ENCODE measurements around the gene KDM6A. TPM values are rescaled to one million over a fixed set of nuclear protein-coding genes. Genes with fewer than 3 reads are reported as not detected.

Gene KDM6A
- total RNA-seq, 1 donor from 2014 or later = 9.4 TPM

- peaks cover 7% of the 10 kb centered on the region for H3K4me1 ChIP-seq
Observed at GRCh38 chrX:44891642-44892041, 18.7 kb downstream of the KDM6A start.

GRCh38 chrX:44896876-44897186 lies 23.8 kb downstream of the KDM6A start:
- no peak for TF ChIP-seq CTCF (IDR thresholded peaks at IDR 0.05; ENCODE audit: borderline replicate concordance)
- Histone ChIP-seq H3K27me3 (ENCODE audit: low read depth) (no peaks in the 10 kb centered on the region), H3K36me3 (no peaks in the 10 kb centered on the region), H3K27ac (replicated peaks) (no peak overlapping the region), H3K4me3 (no peak overlapping the region), H3K9me3 (replicated peaks) (peaks cover 16% of the 10 kb centered on the region), H3K4me1 (peaks cover 21% of the 10 kb centered on the region)
- no peak for DNase-seq
- intact Hi-C loops (cut with micrococcal nuclease) = no loop called here

More at GRCh38 chrX:44891642-44892041, 18.7 kb downstream of the KDM6A start:
- H3K36me3 ChIP-seq = no peaks in the 10 kb centered on the region
- no peak overlapping the region for H3K4me3 ChIP-seq
- peaks cover 8% of the 10 kb centered on the region for H3K9me3 ChIP-seq (replicated peaks)
- no peak overlapping the region for H3K27ac ChIP-seq (replicated peaks)
- intact Hi-C loops (cut with micrococcal nuclease) = no loop called here
- TF ChIP-seq CTCF (IDR thresholded peaks at IDR 0.05; ENCODE audit: borderline replicate concordance) = no peak
- no peak for DNase-seq
- no peaks in the 10 kb centered on the region for H3K27me3 ChIP-seq (ENCODE audit: low read depth)

- H3K9me3 ChIP-seq (replicated peaks) = peaks cover 18% of the 10 kb centered on the region
- H3K4me1 ChIP-seq = peaks cover 21% of the 10 kb centered on the region
- intact Hi-C loops (cut with micrococcal nuclease) = no loop called here
- no peaks in the 10 kb centered on the region for H3K36me3 ChIP-seq
- TF ChIP-seq CTCF (IDR thresholded peaks at IDR 0.05; ENCODE audit: borderline replicate concordance) = no peak
- no peak overlapping the region for H3K27ac ChIP-seq (replicated peaks)
- H3K4me3 ChIP-seq = no peak overlapping the region
- H3K27me3 ChIP-seq (ENCODE audit: low read depth) = no peaks in the 10 kb centered on the region
- no peak for DNase-seq
Observed at GRCh38 chrX:44897539-44897938, 24.6 kb downstream of the KDM6A start.

GRCh38 chrX:44898411-44899221 lies 25.6 kb downstream of the KDM6A start:
- H3K36me3 ChIP-seq = no peaks in the 10 kb centered on the region
- no peak overlapping the region for H3K27ac ChIP-seq (replicated peaks)
- no peak for TF ChIP-seq CTCF (IDR thresholded peaks at IDR 0.05; ENCODE audit: borderline replicate concordance)
- no peak for DNase-seq
- H3K4me3 ChIP-seq = no peak overlapping the region
- intact Hi-C loops (cut with micrococcal nuclease) = no loop called here
- no peaks in the 10 kb centered on the region for H3K27me3 ChIP-seq (ENCODE audit: low read depth)
- H3K4me1 ChIP-seq = peaks cover 21% of the 10 kb centered on the region
- H3K9me3 ChIP-seq (replicated peaks) = peaks cover 27% of the 10 kb centered on the region

GRCh38 chrX:44899946-44900345 lies 27.0 kb downstream of the KDM6A start:
- Histone ChIP-seq H3K27ac (replicated peaks) (no peak overlapping the region), H3K4me1 (peaks cover 34% of the 10 kb centered on the region), H3K4me3 (no peak overlapping the region), H3K27me3 (ENCODE audit: low read depth) (no peaks in the 10 kb centered on the region), H3K36me3 (no peaks in the 10 kb centered on the region), H3K9me3 (replicated peaks) (peaks cover 27% of the 10 kb centered on the region)
- intact Hi-C loops (cut with micrococcal nuclease) = no loop called here
- TF ChIP-seq CTCF (IDR thresholded peaks at IDR 0.05; ENCODE audit: borderline replicate concordance) = no peak
- no peak for DNase-seq
